ENCODE results near the gene BHLHE41.
A peak's percentile ranks its signal among the peaks of the same experiment; 100 is the strongest.

The BHLHE41 gene

DNA sequence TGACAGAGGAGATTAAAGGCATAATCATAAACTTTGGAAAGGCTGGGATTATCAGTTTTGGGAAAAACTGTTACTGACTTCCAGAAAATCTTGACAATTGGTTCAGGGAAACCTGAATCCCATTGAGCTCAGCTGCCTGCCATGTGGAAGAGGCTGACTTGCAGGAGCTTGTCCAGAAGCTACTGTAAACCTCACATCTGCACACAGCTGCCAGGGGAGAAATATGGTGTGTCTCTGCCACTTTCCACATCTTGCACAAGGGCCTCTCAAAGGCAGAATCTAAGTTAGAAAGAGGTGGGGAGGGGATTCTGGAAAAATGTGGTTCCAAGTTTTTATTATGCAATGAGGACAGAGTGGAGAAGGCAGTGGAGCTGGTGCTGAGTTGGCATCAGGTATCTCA is 8.7 kb upstream of the BHLHE41 start:
- DNase-seq = no peak

DNA sequence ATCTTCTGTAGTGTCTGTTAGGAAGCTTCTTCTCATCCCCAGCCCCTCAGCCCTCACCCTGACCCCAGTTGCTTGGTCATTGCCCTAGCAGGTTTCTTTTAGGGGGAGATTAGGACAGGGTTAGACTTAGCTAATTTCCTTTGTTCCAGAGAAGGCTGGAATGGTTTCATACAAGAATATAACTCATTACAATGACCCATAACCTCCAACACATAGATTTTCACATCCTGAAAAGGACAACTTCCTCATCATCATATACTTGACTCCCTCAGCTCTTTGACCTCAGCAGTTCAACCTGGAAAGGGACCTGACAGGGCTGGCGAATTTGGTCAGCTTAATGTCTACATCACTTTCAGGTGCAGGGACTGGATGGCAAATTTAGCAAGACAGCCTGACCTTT is 8.0 kb upstream of the BHLHE41 start:
- DNase-seq = no peak

DNA sequence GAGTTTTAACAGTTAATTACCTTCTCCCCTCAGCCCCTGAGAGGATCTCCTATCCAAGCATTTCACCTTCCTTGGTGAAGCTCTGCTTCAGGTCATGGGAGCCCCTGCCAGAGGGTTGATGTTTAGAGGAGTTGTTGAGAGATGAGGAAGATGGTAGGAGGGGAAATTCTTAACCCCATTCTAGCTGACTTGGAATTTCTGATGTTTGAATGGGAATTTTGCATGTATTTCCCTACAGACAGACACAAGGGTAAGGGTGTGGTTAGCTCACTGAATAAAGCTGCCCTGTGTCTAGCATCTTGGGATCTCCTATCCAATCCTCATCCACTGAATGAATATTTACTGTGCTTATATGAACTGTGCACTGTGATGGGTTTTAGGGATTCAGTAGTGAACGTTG is 7.1 kb upstream of the BHLHE41 start:
- DNase-seq = no peak

DNA sequence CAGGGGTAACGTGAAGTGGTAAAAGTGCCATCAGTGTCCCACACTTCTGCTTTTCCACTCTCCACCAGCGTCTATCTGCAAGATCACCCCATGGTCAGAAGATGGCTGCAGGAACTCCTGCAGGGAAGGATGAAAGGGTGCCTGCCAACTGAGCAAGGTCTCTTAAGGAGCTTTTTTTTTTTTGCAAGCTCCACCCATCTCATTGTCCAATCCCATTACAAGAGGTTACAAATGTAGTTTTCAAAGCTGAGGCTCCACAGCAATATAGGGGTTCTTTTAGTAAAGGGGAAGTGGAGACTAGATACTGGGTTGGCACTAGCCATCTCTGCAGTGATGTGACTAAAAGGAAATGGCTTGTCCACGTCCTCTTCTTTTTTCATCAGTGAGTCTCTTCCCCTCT is 5.9 kb upstream of the BHLHE41 start:
- DNase-seq = no peak

DNA sequence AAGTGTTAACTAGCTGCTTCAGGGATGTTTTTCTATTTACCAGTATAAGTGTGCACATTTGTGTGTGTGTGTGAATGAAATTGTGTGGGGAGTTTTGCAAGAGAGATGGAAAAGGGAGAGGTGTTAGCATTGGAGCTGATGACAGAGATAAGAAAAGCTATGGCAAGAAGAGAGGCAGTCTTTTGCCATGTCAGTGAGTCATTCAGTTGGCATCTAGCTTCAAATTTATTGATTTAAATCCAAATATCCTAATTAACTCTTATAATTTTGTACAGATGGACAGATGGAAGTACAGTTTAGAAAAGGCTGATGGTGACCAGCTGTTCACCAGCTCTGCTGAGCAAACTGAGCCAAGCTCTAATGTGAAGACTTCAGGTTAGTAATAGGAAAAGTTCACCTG is 3.3 kb upstream of the BHLHE41 start:
- no peak for DNase-seq

DNA sequence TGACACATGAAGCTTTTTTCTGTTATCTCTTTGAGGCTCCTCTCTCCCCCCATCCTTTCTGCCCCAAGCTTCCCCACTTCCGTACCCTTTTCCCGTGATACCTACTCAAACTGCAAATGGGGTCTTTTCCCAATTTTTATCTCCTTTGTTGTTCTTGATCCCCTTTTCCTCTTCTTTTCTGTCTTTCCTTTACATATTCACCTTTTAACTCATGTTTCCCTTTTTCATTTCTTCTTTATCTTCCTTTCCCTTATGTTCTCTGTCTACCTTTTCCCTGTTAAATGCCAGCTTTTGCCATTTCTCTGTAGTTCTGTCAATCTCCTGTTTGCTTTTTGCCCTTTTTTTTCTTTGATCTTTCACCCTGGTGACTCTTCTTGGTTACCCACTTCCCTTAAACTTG is 2.6 kb upstream of the BHLHE41 start:
- no peak for DNase-seq

DNA sequence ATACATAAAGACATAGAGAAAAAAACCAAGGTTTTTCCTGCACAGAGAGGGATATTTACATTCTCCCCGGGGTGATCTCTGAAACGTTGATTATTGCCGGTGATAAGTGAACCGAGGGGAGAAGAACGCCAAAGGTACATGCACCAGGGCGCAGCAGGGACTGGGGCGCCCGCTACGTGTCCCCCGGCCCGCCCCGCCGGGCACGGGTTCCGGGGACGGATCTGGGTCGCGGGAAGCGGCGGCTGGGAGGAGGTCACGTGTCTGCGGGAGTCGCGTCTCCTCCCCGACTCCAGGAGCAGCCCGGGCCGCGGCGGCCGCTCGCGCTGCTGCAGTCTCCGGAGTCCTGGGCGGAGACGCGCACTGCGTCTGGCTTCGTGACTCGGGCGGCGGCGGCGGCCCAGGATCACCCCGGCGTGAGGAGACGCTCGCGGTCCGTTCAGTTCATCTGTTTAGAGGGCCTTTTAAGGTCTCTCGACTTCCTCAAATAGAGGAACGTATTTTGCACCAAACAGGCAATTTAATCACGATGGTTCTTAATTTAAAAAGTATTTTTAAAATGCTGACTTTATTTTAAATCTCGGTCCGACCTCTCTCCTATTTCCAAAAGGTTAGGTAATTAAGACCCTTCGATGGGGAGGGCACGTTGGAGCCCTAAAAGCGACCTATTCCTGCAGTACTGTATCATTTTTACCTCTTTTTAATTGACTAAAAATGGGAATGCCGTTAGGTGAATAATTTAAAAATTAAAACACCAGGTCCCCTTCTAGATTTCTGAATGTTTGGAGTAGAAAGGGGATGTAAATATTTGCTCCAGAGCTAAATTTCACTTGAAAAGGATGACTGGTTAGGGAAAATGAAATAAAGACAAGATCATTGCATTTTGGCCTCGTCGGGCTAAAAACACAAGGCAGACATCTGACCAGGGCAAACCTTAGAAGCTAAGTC is 1.8 kb upstream of the BHLHE41 start:
- peak; percentile 32 to 61 for DNase-seq

DNA sequence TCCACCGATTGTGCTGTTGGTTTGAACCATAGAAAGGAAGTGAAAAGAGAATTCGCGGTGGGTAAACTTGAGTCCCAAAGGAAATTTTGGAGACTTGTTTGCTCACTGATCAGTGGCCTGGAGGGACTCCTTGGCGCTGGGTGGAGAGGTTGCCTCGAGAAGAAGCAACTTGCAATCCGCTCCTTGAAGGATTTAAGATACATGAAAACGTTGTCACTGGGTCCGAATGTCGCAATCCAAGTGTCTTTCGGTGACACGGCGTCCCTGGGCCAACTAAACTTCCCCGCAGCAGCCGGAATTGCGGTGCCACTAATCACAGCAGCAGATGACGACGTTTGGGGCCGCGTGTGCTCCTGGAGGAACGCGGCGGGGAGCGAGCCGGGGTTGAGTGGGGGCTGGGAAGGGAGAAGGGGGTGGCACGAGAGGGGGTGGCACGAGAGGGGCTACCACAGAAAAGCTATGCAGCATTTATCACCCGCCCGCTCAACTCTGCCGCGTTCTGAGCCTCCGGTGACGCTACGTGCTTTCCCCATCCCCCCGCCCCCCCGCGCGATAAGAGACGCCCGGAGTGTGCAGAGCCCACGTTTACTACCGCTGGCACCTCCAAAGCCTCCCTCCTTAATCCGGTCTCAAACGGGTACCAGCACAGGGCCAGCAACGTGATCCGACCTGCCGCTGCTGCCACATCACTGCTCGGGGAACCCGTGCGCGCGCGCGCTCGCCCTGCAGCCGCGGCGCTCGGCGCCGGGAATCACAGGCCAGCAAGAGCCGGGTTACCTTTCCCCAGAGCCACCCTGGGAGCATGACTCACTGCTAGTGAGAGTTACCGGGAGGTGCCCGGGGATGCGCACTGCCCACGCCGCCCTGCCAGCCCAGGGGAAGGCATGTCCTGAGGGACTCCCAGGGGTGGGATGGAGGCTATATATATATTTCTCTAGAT is 833 bp upstream of the BHLHE41 start:
- DNase-seq = peak; percentile 34 to 62

DNA sequence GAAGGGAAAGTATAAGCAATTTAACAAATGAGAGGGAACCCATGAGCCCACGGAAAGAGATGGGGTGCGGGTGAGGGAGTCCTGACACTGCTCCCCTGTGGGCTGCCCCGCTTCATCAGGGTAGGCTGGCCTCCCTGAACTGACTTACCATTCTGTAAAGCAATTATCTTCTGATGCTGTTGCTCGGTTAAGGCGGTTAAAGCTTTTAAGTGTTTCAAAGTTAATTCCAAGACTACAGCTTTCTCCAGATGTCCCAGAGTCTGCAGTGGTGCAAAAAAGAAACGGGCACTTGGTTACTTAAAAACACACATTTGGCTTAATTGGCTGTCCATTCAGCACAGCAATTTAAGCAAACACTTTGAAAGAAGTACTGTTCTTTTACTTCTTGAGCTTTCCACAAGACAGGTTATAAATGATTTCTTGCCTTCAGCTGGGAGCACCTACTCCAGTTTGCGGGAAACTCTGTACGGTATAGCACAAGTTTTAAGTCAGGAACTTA is 1.3 kb downstream of the BHLHE41 start:
- no peak for DNase-seq

DNA sequence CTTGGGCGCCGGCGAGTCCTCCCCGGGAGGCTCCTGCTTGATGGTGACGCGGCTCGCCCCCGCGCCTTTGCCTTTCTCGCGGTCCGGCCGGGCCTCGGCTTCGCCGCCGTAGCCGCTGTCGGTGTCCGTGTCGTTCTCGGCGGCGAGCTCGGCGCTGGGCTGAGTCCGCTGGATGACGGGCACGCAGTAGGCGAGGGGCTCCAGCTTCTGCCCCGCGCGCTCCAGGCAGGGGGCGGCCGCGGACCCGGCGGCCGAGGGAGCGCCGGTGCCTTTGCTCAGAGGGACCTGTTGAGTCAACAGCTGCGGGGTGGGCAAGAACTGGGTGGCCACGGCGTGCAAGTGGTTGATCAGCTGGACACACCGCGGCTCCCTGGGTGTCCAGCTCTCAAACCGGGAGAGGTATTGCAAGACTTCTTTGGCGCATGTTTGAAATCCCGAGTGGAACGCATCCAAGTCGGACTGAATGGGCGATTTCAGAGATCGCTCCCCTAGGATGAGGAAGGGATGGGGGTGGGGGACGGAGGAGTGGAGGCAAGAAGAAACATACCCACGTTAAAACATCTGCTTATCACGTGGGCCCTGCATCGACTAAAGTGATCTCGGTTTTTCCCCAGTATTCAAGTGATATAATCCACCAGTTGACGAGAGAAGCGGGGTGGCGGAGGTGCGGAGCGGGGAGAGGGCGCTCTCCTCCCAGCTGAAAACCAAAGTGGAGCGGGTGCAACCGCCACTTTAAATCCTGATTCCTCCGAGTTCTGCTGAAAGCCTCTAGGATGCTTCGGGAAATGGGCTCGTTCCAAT is 2.0 kb downstream of the BHLHE41 start:
- peak in 1 of 2 donors; percentile 35 for DNase-seq

DNA sequence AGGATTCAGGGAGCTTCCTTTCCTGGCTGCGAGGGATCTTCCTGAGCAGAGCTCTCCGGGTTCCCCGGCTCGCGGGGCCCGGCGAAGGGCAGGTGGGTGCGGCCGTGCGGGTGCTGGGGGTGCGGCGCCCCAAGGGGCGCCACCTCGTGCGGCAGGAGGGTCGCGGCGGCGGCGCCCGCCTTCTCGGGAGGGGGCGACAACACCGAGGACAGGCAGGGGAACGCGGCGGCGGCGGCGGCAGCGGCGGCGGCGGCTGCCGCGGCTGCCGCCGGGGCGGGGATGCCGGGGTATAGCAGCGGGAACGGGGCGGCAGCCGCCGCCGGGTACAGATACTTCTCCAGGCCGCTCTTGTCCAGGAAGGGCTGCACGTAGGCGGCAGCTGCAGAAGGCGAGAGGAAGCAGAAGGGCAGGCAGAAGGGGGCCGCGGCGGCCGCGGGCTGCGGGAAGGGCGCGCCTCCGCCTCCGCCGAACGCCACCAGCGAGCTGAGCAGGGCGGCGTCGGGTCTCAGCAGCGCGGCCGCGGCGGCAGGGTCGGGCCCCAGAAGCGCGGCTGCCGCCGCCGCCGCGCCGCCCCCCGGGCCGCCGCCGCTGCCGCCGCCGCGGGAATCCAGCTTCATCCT is 2.7 kb downstream of the BHLHE41 start:
- peak in 1 of 2 donors; percentile 38 for DNase-seq

DNA sequence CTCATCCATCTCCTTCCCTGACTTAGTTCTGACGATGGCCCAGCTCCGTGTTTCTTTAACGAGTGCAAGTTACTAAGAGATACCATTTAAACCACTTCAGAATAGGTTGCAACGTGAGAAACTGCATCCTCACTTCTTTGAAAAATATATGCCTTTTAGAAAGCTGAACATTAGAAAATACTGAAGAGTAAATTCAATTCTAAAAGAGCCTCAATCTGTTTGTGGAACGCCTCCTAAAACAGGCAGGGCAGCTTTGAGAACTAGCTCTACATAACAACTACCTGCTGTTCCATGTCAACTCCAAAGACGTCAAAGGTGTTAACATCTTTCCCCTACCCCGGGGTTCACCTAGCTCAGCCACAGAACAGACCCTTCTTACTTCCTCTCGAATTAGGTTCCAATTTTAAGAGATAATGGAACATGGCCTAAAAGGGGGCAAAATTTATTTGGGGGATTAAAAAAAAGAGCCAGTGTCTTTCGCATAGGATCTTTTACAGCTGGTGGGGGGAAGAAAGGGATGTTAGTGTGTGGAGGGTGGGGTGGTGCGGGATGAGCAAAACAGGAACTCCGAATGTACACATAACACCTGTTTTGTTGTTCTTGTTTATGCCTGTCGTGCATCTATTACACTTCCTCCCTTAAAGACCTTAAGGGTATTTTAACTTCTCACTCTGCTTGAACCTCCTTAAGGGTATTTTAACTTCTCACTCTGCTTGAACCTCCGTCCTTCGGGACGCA is 3.3 kb downstream of the BHLHE41 start:
- DNase-seq = no peak

DNA sequence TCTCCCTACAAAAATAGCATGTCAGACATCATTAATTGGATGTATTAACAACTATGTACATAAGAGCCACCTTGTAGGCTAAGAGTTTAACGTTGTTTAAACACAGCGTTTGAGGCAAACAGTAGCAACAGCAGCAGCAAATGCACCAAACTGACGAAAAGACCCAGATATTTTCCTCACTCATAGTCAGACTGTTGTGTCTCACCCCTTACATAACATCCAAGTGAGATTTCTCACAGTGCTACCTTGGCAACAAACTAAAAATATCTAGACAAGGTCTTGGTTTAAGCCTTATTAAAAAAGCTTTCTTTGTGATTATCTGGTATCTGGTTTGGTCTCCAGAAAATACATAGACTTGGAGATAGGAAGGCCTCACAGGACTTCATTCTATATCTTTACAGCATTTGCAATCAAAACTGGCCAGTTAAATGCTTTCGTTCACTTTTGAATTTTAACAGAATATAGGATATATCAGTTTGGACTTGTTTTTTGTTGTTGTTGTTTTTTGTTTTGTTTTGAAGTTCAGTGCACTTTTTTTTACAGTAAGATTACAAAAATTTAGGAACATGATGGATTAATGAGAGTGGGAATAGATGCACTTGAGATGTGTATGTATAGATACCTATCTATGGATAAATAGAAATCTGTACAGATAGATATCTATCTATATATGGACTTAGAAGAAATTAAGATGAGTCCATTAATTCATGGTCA is 4.1 kb downstream of the BHLHE41 start:
- DNase-seq = no peak

DNA sequence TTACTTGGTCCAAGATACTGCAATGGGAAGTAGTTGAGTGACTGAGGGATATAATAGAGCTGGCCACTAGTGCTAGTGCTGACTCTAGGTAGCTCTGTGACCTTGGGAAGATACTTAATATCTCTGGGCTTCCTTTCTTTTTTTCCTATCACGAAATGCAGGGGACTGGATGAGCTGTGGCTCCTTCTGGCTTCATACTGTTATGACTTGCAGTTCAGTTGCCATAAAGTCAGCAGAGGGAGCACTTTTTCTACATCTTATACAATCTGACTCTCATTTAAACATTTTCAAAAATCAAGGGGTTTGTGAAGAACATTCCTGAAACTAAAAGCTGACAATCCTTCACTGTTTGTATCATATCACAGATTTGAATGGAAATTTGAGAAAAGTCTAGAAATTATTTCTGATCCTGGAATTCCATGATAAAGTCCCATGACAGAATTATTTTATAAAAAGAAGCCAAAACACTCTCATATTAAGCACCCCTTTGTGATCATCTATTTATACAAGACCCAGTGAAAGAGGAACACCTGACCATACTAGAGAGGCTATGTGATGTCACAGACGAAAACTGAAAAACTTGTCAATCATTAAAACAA is 5.3 kb downstream of the BHLHE41 start:
- no peak for DNase-seq

DNA sequence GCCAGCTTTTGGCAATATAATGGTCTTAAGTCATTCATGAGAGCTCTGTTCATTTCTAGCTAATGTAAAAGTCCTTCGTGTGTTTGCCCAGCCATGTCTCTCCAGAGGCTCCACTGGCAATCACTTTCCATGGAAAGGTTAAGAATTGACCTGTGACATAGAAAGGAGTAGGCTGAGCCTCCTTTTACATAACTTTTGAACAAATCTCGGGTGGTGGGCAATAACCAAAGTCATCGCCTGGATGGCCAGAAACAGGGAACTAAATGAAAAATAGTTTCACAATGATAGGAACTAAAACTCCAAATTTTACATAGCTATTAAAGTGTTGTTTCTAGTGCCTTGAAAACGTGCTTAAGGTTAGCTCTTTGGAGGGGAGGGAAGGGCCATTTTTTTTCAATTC is 6.5 kb downstream of the BHLHE41 start:
- DNase-seq = no peak

DNA sequence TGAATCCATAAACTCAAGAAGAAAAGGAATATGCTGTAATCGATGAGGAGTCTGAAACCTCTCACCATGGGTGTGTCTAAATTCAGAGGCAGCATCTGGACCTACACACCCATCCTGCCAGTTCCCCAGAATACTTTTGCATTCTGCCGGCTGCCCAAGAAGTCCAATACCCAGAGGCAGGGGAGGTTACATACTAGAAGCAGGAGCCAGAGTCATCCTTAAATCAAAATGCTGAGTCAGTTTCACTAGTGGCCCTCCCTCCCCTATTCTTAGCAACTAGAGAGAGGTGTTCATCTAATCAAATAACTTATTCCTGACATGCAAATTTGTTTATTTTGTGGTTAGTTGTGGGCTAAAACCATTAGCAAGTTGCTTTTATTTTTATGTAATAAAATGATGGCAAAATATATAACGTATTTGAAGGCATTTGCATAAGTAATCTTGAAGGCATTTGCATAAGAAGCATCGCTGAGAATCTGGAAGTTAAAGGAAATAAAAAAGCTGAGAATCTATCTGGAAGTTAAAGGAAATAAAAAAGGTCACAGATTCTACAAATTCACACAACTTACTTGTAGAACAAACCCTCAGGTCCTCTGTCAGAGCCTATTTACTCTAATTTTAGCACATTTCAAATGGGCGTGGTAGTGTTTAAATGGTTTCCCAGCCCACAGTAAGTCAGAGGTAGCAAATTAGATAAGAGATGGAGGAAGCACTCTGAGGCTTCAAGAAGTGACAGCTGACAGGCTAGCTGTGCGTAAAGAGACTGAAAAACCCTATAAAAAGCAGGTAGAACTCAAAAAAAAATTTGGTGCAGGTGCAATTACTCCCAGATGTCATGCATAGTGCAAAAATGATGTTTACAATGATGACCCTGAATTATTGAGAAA is 7.8 kb downstream of the BHLHE41 start:
- no peak for DNase-seq

DNA sequence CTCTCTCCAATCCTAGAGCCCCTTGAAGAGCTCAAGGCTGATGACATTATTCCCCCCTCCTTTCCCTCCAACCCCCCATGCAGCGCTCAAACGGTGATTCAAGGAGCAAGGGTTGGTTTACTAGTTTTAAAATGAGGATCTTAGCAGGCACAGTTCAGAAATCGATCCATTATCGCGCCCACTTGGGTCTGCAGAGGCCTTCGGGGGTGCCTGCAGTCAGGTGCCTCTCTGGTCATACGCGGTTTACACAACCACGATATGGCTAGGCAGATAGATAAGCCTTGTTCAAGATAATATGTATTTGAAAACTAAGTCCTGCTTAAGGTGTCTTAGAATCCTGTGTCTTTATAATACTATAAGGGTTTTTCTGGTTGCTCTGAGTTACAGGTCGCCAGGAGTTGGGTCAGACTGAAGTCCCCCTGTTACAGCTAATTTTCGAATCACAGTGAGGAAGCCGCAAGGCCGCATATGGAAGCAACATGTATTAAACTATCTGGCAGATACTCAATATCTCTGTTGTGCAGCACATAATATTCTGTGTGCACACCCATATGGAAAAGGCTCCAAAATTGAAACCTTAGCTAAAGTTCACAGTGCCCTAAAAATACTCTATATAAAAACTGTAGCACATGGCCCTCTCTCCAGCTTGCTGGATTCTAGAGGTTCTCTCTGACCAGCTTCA is 10.0 kb downstream of the BHLHE41 start:
- no peak for DNase-seq

DNA sequence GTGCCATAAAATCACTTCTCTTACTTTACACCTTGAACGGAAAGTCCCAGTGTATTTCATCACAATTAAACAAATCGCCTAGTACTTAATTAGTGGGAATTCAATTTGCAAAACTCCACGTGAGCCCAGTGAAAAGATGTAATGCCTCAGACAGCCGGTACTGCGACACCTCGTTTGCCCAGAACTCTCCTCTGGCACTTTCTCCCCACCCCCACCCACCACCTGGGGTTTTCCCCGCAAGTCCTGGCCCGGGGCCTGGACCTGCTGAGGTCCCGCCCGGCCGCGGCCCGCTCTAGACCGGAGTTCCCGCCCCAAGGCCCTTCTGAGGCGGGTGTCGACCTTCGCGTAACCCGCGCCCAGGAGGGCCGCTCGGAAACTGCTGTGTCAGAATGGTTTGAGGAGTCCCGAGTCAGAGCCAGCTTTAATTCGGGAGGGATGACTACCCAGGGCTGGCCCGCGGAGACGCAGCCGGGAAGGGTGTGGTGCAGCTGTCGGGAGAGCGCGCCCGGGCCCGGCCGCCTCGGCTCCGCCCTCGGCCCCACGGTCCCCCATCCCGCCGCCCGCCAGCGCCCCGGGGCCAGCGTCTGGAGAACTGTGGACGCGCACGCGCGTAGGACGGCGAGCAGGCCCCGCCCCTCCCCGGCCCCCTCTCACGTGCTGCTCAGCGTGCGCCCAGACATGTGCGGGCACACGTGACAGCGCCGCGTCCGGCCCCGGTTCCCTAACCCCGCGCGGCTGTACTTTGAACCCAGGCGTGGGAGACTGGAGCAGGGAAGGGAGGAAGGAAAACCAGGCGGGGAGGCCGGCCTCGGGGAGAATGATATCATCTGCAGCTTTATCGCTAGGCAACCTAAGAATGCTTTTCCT is 10.8 kb downstream of the BHLHE41 start:
- peak; percentile 77 to 82 for DNase-seq

Data from stimulated activated CD4-positive, alpha-beta T cell treated with anti-CD3 and anti-CD28 coated beads, Interleukin-2, amount 100 ng/mL, for 24 hours (primary cell).